Peyer's patch (tissue), 4 donors: ENCODE measurements around the gene KRTAP10-6. TPM values are rescaled to one million over a fixed set of nuclear protein-coding genes. Genes with fewer than 3 reads are reported as not detected.
"Not testable (repeated sequence)": the region's sequence is repeated elsewhere in the genome, so short reads cannot be mapped to it uniquely, and the experiment has no call there.

Experiments used
- DNase-seq, 3 donors: peaks; one replicate each; pipeline ENCODE4 v3.0.0-alpha.2; 2017 to 2019
- H3K27ac ChIP-seq, 4 donors: fragments of 200-600 bp; sonication (generic); one replicate each; pipeline ENCODE4 v1.5.1; 2016 to 2019
- H3K27me3 ChIP-seq, 2 donors: fragments of 200-600 bp; sonication (generic); one replicate each; pipeline ENCODE4 v1.5.1; 2019
- H3K36me3 ChIP-seq, 3 donors: fragments of 200-600 bp; sonication (generic); one replicate each; pipeline ENCODE4 v1.5.1; 2016 to 2019
- H3K4me1 ChIP-seq, 4 donors: fragments of 200-600 bp; sonication (generic); one replicate each; pipeline ENCODE4 v1.5.1; 2016 to 2019
- H3K4me3 ChIP-seq, 4 donors: fragments of 200-600 bp; sonication (generic); 1 replicate in 3 of 4; 2 replicates in 1 of 4; pipeline ENCODE4 v1.5.1; 2016 to 2019; ENCODE audit warnings: mild to moderate bottlenecking in 1 of 4
- H3K9me3 ChIP-seq, 4 donors: fragments of 200-600 bp; sonication (generic); one replicate each; pipeline ENCODE4 v1.5.1; 2016 to 2019; ENCODE audit warnings: mild to moderate bottlenecking in 1 of 4
- CTCF ChIP-seq, 6 experiments: fragments of 450-650 bp in 4 of 6; fragments of 200-600 bp in 2 of 6; sonication (generic) in 1 of 6; IDR thresholded peaks; one replicate each; pipeline ENCODE4 v1.5.1; 2017 to 2019; ENCODE audit warnings: antibody characterized with exemption in 6 of 6, mild to moderate bottlenecking in 3 of 6, moderate library complexity in 1 of 6
- POLR2A ChIP-seq, 2 donors: fragments of 450-650 bp; IDR thresholded peaks; one replicate each; pipeline ENCODE4 v1.5.1; 2017; ENCODE audit warnings: antibody characterized with exemption in 2 of 2, mild to moderate bottlenecking in 2 of 2, moderate library complexity in 2 of 2
- total RNA-seq, 4 donors: library from RNA; depleted of rRNA; stranded (reverse); fragments of >200 nt; gene quantifications; one replicate each; pipeline ENCODE4 v1.1.0, GENCODE V29; 2016

KRTAP10-6 gene
- total RNA-seq: not detected

- H3K27ac ChIP-seq: no peak within 1 kb of the TSS
- TF ChIP-seq POLR2A (IDR thresholded peaks at IDR 0.05) (no peak), CTCF (IDR thresholded peaks at IDR 0.05) (no peak)
- H3K4me3 ChIP-seq: no peak within 1 kb of the TSS
- H3K9me3 ChIP-seq: no peaks in the 10 kb centered on the region
- no peaks in the 10 kb centered on the region for H3K36me3 ChIP-seq
- DNase-seq: peak in 2 of 3 donors; percentile 37 to 46
- H3K4me1 ChIP-seq: no peaks in the 10 kb centered on the region
- no peaks in the 10 kb centered on the region for H3K27me3 ChIP-seq
Observed at GRCh38 chr21:44592446-44593311, at the start of gene KRTAP10-6. TSS of gene KRTAP10-6 (minus strand) at chr21:44592505. CDS start at chr21:44592484, 21 bp downstream.

GRCh38 chr21:44640761-44641160 is 48.5 kb upstream of the KRTAP10-6 start:
- DNase-seq: no peak
- Histone ChIP-seq H3K4me1 (no peaks in the 10 kb centered on the region), H3K27ac (no peak overlapping the region), H3K36me3 (no peaks in the 10 kb centered on the region), H3K27me3 (no peaks in the 10 kb centered on the region), H3K4me3 (no peak overlapping the region), H3K9me3 (peaks cover 0 to 5% (median 0%) of the 10 kb centered on the region in 4 donors)
- no peak for TF ChIP-seq CTCF (IDR thresholded peaks at IDR 0.05)
- no peak for TF ChIP-seq POLR2A (IDR thresholded peaks at IDR 0.05)

- no peaks in the 10 kb centered on the region for H3K27me3 ChIP-seq
- DNase-seq: peak in 1 of 3 donors; percentile 6
Observed at GRCh38 chr21:44639331-44639655, 47.0 kb upstream of the KRTAP10-6 start.

GRCh38 chr21:44638506-44639330 is 46.4 kb upstream of the KRTAP10-6 start:
- H3K36me3 ChIP-seq, H3K9me3 ChIP-seq, DNase-seq, H3K4me1 ChIP-seq, H3K4me3 ChIP-seq, H3K27ac ChIP-seq, H3K27me3 ChIP-seq: not testable (repeated sequence)

More at GRCh38 chr21:44639331-44639655, 47.0 kb upstream of the KRTAP10-6 start:
- TF ChIP-seq POLR2A (IDR thresholded peaks at IDR 0.05): no peak
- no peak for TF ChIP-seq CTCF (IDR thresholded peaks at IDR 0.05)
- Histone ChIP-seq H3K9me3 (no peaks in the 10 kb centered on the region), H3K36me3 (no peaks in the 10 kb centered on the region), H3K4me1 (no peaks in the 10 kb centered on the region), H3K27ac (no peak overlapping the region), H3K4me3 (no peak overlapping the region)

GRCh38 chr21:44637851-44638348 is 45.6 kb upstream of the KRTAP10-6 start:
- not testable (repeated sequence) for DNase-seq, H3K9me3 ChIP-seq, H3K4me1 ChIP-seq, H3K27ac ChIP-seq, H3K4me3 ChIP-seq, H3K36me3 ChIP-seq, H3K27me3 ChIP-seq

- H3K4me1 ChIP-seq: no peaks in the 10 kb centered on the region
- H3K27ac ChIP-seq: no peak within 1 kb of the TSS
- peaks cover 0 to 4% (median 0%) of the 10 kb centered on the region in 4 donors for H3K9me3 ChIP-seq
- TF ChIP-seq CTCF (IDR thresholded peaks at IDR 0.05) (no peak), POLR2A (IDR thresholded peaks at IDR 0.05) (no peak)
- no peaks in the 10 kb centered on the region for H3K36me3 ChIP-seq
- H3K4me3 ChIP-seq: no peak within 1 kb of the TSS
- peak in 1 of 3 donors; percentile 2 for DNase-seq
- no peaks in the 10 kb centered on the region for H3K27me3 ChIP-seq
Observed at GRCh38 chr21:44637018-44637850, 44.9 kb upstream of the KRTAP10-6 start, which contains the start of gene KRTAP10-10. TSS of gene KRTAP10-10 (plus strand) at chr21:44637356. CDS start at chr21:44637418, 62 bp downstream.
